Psoas muscle (tissue), 8 donors: ENCODE data around the gene LRGUK. TPM values are rescaled to one million over a fixed set of nuclear protein-coding genes. Genes with fewer than 3 reads are reported as not detected.

ENCODE experiments used
- ATAC-seq, 4 donors: fragments of 200-7000 bp; cut with Tn5 transposase; one replicate each; pipeline ENCODE4 v1.9.1; 2020; ENCODE audit warnings: moderate library complexity in 3 of 4, mild to moderate bottlenecking in 2 of 4
- DNase-seq, 2 donors: peaks; one replicate each; pipeline ENCODE4 v3.0.0-alpha.2; 2020
- H3K27ac ChIP-seq: fragments of 200-600 bp; one replicate; pipeline ENCODE4 v1.8.0; 2022
- H3K27me3 ChIP-seq, 3 donors: fragments of 200-600 bp in 1 of 3; one replicate each; pipeline versions ENCODE4 v1.6.1 to v1.8.0; 2013 to 2022; ENCODE audit warnings: low read length in 2 of 3, mild to moderate bottlenecking in 2 of 3, moderate library complexity in 1 of 3; ENCODE audit not compliant: insufficient read depth in 3 of 3
- H3K36me3 ChIP-seq, 2 donors: fragments of 200-600 bp in 1 of 2; one replicate each; pipeline versions ENCODE4 v1.6.1 to v1.8.0; 2013 to 2022; ENCODE audit warnings: low read depth in 1 of 2, mild to moderate bottlenecking in 1 of 2, moderate library complexity in 1 of 2; ENCODE audit not compliant: insufficient read depth in 1 of 2
- H3K4me1 ChIP-seq: fragments of 200-600 bp; one replicate; pipeline ENCODE4 v1.8.0; 2022
- H3K4me3 ChIP-seq: fragments of 200-600 bp; one replicate; pipeline ENCODE4 v1.8.0; 2022; ENCODE audit warnings: mild to moderate bottlenecking
- H3K9me3 ChIP-seq: fragments of 200-600 bp; one replicate; pipeline ENCODE4 v1.8.0; 2022
- WGBS, 3 donors: extraction: QIAGEN DNeasy Blood & Tissue Kit; methylation state at CpG; one replicate each; pipeline versions ENCODE4 v1.1.6 to v1.1.7; 2013; 5-methylcytosine and 5-hydroxymethylcytosine counted together
- intact Hi-C, 2 donors: fragments of 100-400 bp; cut with DNase I; formaldehyde crosslinking; loops; one replicate each; pipeline versions ENCODE4 v1.11.0 to v1.14.2; 2022
- polyA plus RNA-seq, 3 donors: library from polyadenylated mRNA; stranded (reverse); fragments of 200-250 nt; gene quantifications; one replicate each; pipeline ENCODE4 v1.2.3, GENCODE V29; 2013
- total RNA-seq, 4 donors: library from RNA; stranded (reverse); fragmentation: NEBNext Ultra II Directional in 2 of 4; extraction: Animal tissue kit (Norgen Biotek cat#: 25700) in 2 of 4; gene quantifications; one replicate each; pipeline versions ENCODE4 v1.2.1 to v1.2.4, GENCODE V29; 2021 to 2023
- TF ChIP-seq, protein P1 (sequence below): fragments of 200-600 bp; IDR thresholded peaks from one replicate; pipeline ENCODE4 v1.8.0; 2022; ENCODE audit warnings: antibody characterized with exemption
- donor health status: healthy with polysubstance abuse.
- donor health status: DM: no; HTN: no; CAD: no; lungs with moderate emphysema.
- donor health status: Bipolar disorder and iron deficiency.
- donor health status: healthy.
- donor health status: DM: yes; HTN: yes; CAD: no.
- donor health status: DM: no; HTN: no; CAD: no.
- donor health status: DM: no; HTN: no; CAD: no.
- donor health status: DM: yes; HTN: yes; CAD: no.

Gene LRGUK
- total and polyA plus RNA-seq, 7 donors = 0.07 to 0.43 (median 0.15) TPM; not detected in 1

- H3K9me3 ChIP-seq = no peaks in the 10 kb centered on the region
- ATAC-seq = no peak
- no peaks in the 10 kb centered on the region for H3K27me3 ChIP-seq
- intact Hi-C loops = no loop called here
- H3K4me3 ChIP-seq = no peak overlapping the region
- H3K27ac ChIP-seq = no peak overlapping the region
- no peaks in the 10 kb centered on the region for H3K4me1 ChIP-seq
- DNase-seq = no peak
- 71 to 75% (median 73%) methylated on average over 10 of the region's 10 CpGs for WGBS, 3 donors
- TF ChIP-seq, protein P1, sequence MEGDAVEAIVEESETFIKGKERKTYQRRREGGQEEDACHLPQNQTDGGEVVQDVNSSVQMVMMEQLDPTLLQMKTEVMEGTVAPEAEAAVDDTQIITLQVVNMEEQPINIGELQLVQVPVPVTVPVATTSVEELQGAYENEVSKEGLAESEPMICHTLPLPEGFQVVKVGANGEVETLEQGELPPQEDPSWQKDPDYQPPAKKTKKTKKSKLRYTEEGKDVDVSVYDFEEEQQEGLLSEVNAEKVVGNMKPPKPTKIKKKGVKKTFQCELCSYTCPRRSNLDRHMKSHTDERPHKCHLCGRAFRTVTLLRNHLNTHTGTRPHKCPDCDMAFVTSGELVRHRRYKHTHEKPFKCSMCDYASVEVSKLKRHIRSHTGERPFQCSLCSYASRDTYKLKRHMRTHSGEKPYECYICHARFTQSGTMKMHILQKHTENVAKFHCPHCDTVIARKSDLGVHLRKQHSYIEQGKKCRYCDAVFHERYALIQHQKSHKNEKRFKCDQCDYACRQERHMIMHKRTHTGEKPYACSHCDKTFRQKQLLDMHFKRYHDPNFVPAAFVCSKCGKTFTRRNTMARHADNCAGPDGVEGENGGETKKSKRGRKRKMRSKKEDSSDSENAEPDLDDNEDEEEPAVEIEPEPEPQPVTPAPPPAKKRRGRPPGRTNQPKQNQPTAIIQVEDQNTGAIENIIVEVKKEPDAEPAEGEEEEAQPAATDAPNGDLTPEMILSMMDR = no peak
- peaks cover 16 to 96% of the 10 kb centered on the region in 2 donors for H3K36me3 ChIP-seq
Observed at GRCh38 chr7:134298902-134299683, 172.0 kb downstream of the LRGUK start.

- H3K27ac ChIP-seq = no peak overlapping the region
- no peak for DNase-seq
- no peak for ATAC-seq
- WGBS, 3 donors = 84 to 87% (median 86%) methylated on average over 2 of the region's 2 CpGs
- intact Hi-C loops = no loop called here
- H3K4me1 ChIP-seq = no peaks in the 10 kb centered on the region
- no peak overlapping the region for H3K4me3 ChIP-seq
- TF ChIP-seq, protein P1 = no peak
- H3K36me3 ChIP-seq = peaks cover 9 to 96% of the 10 kb centered on the region in 2 donors
- H3K9me3 ChIP-seq = no peaks in the 10 kb centered on the region
- H3K27me3 ChIP-seq = no peaks in the 10 kb centered on the region
Observed at GRCh38 chr7:134300988-134301387, 173.8 kb downstream of the LRGUK start.

GRCh38 chr7:134301592-134301991 is 174.5 kb downstream of the LRGUK start:
- TF ChIP-seq, protein P1 = no peak
- H3K9me3 ChIP-seq = no peaks in the 10 kb centered on the region
- 78 to 88% (median 80%) methylated on average over 3 of the region's 3 CpGs for WGBS, 3 donors
- H3K27ac ChIP-seq = no peak overlapping the region
- no peaks in the 10 kb centered on the region for H3K4me1 ChIP-seq
- no peaks in the 10 kb centered on the region for H3K27me3 ChIP-seq
- intact Hi-C loops = no loop called here
- ATAC-seq (no peak), DNase-seq (no peak)
- no peak overlapping the region for H3K4me3 ChIP-seq
- H3K36me3 ChIP-seq = peaks cover 4 to 96% of the 10 kb centered on the region in 2 donors

GRCh38 chr7:134302120-134302519 is 175.0 kb downstream of the LRGUK start:
- Histone ChIP-seq H3K4me1 (no peaks in the 10 kb centered on the region), H3K4me3 (no peak overlapping the region), H3K27me3 (no peaks in the 10 kb centered on the region), H3K36me3 (peaks cover 4 to 92% of the 10 kb centered on the region in 2 donors), H3K9me3 (no peaks in the 10 kb centered on the region), H3K27ac (no peak overlapping the region)
- 91 to 92% (median 91%) methylated on average over 2 of the region's 2 CpGs for WGBS, 3 donors
- TF ChIP-seq, protein P1 = no peak
- intact Hi-C loops = no loop called here
- ATAC-seq (no peak), DNase-seq (no peak)

DNA sequence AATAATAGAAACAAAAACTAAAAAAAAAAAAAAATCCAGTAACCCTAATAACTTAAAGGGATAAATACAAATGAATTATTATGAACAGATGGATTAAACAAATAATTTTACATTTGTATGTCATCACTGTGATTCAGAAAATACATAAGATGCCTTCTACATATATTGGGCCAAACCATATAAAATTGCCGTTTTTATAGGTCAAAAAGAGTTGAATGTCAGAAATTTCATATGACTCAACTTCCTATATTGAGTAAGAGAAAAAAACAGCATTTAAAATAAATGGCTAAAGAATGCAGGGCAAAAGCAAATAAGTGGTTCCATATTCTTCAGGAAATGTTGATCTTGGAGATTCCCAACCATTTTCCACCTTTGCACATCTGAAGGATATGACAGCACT is 180.2 kb downstream of the LRGUK start:
- H3K36me3 ChIP-seq = peaks cover 0 to 62% of the 10 kb centered on the region in 2 donors
- DNase-seq (no peak), ATAC-seq (no peak)
- intact Hi-C loops = no loop called here
- H3K27ac ChIP-seq = no peak overlapping the region
- TF ChIP-seq, protein P1 = no peak
- no peaks in the 10 kb centered on the region for H3K9me3 ChIP-seq
- no peaks in the 10 kb centered on the region for H3K4me1 ChIP-seq
- 88 to 98% (median 90%) methylated on average over 1 of the region's 1 CpG for WGBS, 3 donors
- H3K4me3 ChIP-seq = no peak overlapping the region
- no peaks in the 10 kb centered on the region for H3K27me3 ChIP-seq
